ENCODE measurements around the gene PLCL2. TPM values are rescaled to one million over a fixed set of nuclear protein-coding genes. Genes with fewer than 3 reads are reported as not detected.

The PLCL2 gene
- polyA plus RNA-seq, 4 donors = 13.6 to 18.8 (median 17.0) TPM

DNA sequence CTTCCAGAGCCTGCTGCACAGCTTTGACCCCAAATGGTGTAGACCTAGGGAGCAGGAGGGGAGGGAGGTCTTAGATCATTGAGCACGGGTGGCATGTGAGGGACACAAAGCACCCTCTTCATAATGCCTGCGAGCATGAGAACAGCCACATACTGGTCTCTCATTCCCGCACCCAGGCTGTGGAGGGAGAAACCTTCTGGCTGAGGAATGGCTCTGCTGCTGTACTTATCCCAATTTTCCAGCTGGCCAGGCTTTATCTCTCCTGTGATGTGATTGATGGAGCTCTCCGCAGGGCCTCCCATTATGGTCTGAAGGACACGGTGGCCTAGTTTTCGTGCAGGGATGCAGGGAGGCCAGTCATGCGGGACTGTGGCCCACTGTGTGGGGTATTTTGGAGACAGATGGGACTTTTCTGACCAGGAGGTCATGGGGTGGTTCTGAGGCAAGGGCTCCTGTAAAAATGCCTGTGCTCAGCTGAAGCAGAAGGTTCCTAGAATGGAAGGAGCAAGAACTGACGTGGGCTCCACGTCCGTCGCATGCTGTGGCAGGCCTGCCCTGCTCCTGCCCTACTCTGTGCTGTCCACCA lies 251.5 kb downstream of the PLCL2 start:
- peak; percentile 36 to 69 (median 45) for DNase-seq (ENCODE audit: low read depth in 4 of 4, low spot score in 3 of 4)

DNA sequence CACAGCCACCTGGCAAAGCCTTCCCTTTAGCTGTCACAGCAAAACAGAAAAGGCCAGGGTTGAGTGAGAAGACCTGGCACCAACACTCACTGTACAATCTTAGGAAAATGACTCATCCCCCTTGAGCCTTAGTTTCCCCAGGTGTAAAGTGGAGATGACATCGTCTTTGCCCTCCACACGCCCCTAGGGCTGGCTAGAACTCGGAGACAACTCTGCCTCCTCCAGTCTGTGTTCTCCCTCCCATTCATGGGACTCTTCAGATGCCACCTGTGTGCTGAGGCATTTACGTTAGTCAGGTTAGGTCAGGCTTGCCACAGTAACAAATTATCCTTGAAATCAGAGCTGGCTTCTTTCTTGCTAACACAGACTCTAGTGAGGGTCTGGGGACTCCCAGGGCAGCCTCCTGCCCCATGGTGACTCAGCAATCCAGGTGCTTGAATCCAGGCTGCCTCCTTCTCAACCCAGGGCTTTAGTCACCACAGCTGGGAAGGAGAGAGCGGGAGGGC lies 252.6 kb downstream of the PLCL2 start:
- no peak for DNase-seq (ENCODE audit: low read depth in 4 of 4, low spot score in 3 of 4)

GRCh38 chr3:17138246-17139039 lies 253.7 kb downstream of the PLCL2 start:
- DNase-seq (ENCODE audit: low read depth in 4 of 4, low spot score in 3 of 4) = no peak
